Measurements from ENCODE around the gene SIN3B. TPM values are rescaled to one million over a fixed set of nuclear protein-coding genes. Genes with fewer than 3 reads are reported as not detected.

The SIN3B gene
- total and polyA plus RNA-seq, 9 of the 15 experiments (the other 6 are each of a cell fraction or from before 2014, with no cell fraction given) = 0.51 to 34.2 (median 14.3) TPM

- peak; percentile 76 for TF ChIP-seq MGA (IDR thresholded peaks at IDR 0.05)
- TF ChIP-seq ZNF551 (CRISPR knock-in tag; IDR thresholded peaks at IDR 0.05) = no peak
- TF ChIP-seq MYNN (IDR thresholded peaks at IDR 0.05) = peak; percentile 76; the same call in 1 of the 2 replicates
- TF ChIP-seq MYNN (CRISPR knock-in tag; IDR thresholded peaks at IDR 0.05) = no peak
- TF ChIP-seq FOSL1 (tag; conservative IDR thresholded peaks at IDR 0.05) = no peak
- no peak for TF ChIP-seq ZFP1 (CRISPR knock-in tag; IDR thresholded peaks at IDR 0.05)
- no peak for TF ChIP-seq ZNF274 (IDR thresholded peaks at IDR 0.05; ENCODE audit: borderline replicate concordance, low read depth, low read length)
- TF ChIP-seq ZNF696 (CRISPR knock-in tag; conservative IDR thresholded peaks at IDR 0.05) = no peak
- no peak for TF ChIP-seq CC2D1A (IDR thresholded peaks at IDR 0.05)
- TF ChIP-seq NRF1 (conservative IDR thresholded peaks at IDR 0.05 in 1 of 2, IDR thresholded peaks at IDR 0.05 in 1 of 2) = peak in 1 of 2 experiments; percentile 24; a peak in 1 of 4 replicates
- no peak for TF ChIP-seq XRCC3 (IDR thresholded peaks at IDR 0.05)
- TF ChIP-seq NR2C1 (IDR thresholded peaks at IDR 0.05) = no peak
- 0 out of 2 replicates have a peak, but pooled peaks have one; percentile 35 for TF ChIP-seq NR2C1 (tag; IDR thresholded peaks at IDR 0.05)
- no peak for TF ChIP-seq PYGO2 (tag; IDR thresholded peaks at IDR 0.05)
- peak; percentile 87; the same call in 1 of the 2 replicates for TF ChIP-seq ETV5 (CRISPR knock-in tag; IDR thresholded peaks at IDR 0.05; ENCODE audit: low read depth)
- TF ChIP-seq ZNF134 (CRISPR knock-in tag; conservative IDR thresholded peaks at IDR 0.05) = no peak
- TF ChIP-seq ZNF165 (CRISPR knock-in tag; IDR thresholded peaks at IDR 0.05; ENCODE audit: borderline replicate concordance) = no peak
Observed at GRCh38 chr19:16888629-16889365, 59.6 kb downstream of the SIN3B start, which contains the start of gene F2RL3 (continued).
